ENCODE measurements around the gene PIK3R3.

The PIK3R3 gene

DNA sequence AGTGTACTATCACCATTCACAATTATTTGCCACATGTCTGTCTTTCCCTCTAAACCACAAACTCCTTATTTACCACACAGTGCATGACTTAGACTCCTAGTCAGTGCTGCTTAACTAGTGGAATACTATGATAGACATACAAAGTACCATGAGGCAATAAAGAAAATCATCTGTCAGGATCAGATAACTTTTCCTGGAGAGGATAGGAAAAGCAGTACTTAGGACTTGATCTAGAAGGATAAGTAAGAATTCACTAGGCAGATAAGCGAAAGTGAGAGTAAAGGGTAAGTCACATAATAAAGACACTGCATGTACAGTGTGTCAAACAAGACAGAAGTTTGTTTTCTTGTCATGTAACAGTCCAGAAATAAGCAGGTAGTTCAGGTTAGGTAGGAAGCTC is 21.3 kb upstream of the PIK3R3 start:
- DNase-seq = no peak

DNA sequence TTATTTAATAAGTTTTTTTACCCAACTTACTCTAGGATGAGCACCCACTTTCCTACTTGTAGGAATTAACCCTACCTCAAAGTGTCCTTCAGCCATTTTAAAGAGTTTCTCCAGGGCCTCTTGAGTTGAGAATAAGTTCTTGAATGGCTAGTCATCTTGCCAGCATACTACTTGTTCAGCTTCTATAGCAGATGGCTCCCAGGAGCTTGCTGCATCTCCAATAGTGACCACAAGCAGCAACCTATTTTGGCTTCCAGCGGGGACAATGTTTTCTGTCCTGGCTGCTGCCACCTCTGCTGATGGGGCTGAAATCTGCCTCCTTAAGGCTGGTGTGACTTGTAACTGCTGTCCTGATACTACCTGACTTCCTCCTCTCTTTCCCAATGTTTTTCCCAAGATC is 20.8 kb upstream of the PIK3R3 start:
- DNase-seq = no peak

DNA sequence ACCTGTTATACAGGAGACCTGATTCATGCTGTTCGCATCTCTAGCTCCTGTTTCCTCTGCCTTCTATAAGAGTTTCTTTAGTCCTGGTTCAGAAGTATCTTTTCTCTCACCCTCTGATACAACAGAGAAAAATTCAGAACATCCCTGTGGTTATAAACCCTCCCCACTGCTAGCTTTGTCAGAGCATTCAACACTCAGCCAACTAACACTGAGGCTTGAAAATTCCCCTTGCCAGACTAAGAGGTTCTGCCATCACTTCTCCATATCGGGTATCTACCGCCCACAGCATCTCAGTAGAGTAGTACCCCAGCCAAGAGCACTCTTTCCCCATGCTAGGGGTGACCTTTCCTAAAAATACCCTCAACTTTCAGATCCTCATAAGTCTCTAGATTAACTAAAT is 19.6 kb upstream of the PIK3R3 start:
- no peak for DNase-seq

DNA sequence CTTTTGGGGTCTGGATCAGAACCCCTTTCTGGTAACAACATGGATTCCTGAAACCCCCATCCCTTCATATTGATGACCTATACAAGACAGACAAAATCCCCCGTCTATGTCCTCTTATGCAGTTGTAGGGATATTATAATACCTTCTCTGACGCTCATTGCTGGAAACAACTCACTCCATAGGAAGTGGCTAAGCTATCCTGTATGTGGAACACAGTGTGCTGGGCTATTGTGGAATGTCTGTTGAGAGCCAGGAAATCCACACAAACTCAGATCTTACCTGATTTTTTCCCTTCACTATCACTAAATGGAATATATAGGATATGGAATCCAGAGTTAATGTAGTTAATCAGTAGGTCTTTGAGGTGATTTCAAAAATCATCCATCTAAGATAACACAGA is 17.7 kb upstream of the PIK3R3 start:
- DNase-seq = no peak

DNA sequence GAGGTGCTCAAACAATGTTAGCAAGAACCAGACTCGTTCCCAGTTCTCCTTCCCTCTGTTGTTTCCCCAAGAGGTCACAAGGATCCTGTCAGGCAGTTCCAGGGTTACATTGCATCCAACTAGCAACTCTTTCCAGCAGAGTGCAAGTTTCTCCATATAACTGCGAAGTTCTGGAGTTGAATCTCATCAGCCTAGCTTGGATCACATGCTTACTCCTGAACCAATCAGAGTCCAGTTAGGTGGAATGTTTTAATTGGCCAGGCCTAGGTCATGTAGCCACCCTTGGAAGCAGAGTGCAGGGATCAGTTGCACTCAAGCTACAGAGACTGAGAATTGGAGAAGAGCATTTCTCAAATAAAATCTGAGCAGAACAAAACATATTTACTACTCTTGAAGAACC is 15.9 kb upstream of the PIK3R3 start:
- no peak for DNase-seq

DNA sequence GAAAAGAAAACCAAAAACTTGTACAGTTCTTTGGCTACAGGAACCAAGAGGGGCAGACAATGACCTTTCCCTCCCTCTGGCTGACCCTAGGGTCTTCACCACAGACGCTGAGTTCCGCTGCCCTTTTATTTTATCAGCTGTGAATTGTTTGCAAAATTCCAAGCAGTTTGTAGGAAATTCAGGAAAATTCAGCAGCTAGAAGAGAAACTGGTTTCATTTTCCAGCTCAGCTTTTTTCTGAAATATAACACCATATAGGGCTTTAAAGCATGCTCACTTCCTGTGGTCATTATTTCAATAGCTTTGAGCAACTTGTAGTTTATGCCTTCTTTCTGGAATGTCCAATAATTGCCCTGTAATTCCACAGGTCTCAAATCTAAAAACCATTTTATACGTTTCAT is 5.5 kb upstream of the PIK3R3 start:
- no peak for DNase-seq

DNA sequence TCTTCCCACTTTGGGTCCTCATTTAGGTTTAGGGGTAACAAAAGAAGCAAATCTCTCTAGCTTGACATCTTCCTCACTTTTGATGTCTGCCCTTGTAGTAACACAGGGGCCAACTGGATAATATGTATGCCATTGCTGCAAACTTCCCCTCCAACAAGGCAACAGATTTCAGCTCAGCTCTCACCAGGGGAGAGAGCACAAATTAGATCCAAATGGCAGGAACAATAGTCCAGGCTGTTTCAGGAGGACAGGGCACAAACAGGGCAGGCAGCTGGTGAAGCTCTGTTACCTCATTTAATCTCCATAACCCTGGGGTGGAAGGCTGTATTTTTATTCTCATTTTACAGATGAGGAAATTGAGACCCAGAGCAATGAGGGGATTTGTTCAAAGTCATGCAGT is 4.3 kb upstream of the PIK3R3 start:
- no peak for DNase-seq

DNA sequence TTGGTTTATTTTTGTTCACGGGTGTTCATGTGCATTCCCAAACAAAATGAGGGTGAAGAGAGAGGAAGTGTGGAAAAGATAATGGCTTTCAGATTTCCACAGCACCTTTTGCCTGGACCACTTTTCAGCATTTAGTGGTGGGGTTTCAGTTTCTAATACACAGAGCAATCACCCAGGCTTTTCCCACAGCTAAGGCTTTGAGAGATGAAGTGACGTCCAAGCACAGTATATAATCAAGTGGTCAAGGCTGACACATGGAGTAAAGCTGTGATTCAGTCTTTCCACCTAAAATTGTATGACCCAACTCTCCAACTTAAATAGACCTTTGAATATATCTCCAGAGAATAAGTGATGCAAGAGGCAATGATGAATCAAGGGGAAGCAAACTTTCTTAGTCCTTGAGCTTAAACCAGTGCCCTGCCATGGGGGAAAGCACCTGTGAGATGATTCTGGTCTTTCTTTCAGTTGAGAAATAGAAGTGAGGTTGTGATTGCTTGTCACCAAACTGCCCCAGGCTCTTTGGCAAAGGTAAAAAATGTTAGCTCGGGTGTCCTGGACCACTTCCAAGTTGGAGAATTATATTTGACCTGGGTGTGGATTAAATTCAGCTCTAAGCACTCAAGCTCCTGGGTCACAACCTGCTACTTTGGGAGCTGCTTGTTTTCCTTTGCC is 2.4 kb upstream of the PIK3R3 start:
- no peak for DNase-seq

DNA sequence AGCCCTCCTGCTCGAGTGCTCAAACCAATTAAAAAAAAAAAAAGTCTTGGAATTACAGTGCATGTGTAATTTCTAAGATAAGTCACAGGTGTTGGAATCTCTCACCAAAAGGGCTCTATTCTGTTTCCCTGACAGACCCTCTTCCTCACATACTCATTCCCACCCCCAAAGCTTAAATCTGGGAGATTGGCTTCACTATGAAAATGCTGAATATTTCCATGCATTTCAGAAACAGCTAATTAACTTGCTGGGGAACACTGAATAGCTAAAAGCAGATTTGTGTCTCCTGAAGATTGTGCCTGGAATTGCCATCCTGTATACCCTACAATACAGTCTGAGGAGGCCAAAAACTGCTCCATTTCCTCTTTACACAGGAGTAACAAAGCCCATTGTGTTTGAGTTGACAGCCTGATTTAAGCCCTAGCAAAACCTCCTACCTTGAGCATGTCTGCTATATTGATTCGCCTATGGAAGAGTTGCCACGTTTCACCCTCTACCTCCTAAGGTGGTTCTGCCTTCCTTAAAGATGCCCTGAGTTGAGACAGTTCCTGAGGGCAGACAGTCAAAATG is 1.4 kb upstream of the PIK3R3 start:
- no peak for DNase-seq

DNA sequence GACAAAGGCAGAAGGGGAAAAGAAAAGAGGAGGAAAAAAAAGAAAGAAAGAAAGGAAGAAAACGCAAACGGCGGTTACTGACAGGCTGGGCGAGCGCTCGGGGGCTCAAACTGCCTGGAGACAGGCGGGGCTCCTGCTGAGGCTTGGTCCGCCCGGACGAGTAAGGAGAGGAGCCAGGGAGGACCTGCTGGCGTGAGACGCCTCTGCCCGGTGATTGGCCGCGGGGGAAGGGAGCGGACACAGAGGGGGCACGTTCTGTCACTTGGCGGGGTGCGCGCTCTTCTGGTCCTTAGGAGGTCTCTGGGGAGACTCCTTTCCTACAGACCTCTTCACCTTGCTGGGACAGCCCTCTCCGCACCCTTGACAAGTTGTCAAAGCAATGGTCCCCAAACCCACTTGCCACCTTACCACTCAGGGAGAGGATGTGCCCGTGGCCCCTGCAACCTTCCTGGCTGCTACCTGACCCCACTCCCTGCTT is 791 bp upstream of the PIK3R3 start:
- DNase-seq = no peak

DNA sequence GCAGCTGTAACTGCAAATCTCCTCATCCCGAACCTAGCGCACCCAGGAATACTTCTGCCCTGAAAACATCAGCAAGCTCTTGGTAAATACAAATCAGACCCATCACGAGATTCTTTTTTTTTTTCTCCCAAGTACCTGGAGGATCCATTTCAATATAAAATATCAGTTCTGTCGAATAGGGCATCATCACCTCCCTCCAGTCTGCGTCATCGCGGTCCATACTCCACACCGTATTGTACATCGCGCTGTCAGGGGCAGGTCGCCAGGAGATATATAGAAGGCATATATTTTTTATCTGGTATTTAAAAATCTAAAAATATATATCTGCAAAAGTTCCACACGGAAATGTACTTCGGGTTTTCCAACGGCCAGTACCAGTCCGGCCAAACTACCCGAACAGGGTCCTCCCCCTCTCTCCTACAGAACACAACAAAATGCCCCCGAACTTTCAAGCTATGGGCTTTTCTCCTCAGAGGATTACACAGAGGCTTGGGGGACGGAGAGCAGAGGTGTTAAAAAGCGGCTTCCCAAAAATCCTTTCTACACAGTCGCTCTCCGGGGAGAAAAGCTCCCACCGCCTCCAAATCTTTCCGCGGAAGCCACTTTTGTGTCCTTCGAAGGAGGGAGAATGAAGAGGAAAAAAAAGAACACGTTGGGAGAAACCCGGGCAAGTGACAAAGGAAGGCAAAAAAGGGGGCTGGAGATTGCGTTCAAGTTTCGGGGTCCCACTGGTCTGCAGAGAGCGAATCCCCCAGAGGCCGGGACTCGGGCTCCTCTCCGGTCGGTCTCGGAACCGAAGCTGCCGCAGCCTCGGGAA is 509 bp downstream of the PIK3R3 start:
- DNase-seq = peak; percentile 32

DNA sequence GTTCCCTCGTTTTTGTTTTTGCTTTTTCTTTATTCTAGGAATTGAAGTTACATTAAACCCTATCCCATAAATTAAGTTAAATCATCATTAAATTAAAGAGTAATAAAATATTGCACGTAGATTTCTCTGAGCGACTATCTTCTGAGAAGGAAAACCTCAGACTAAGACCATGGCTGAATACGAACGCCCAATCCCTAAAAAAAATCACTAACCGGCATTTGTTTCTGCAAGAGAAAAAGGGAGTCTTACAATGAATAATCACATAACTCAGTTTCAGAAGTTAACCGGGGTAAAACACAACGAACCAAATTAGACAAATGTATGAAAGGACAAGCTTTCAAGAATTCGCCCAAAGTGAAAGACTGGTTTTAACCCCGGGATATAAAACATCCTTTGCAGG is 1.3 kb downstream of the PIK3R3 start:
- DNase-seq = no peak

DNA sequence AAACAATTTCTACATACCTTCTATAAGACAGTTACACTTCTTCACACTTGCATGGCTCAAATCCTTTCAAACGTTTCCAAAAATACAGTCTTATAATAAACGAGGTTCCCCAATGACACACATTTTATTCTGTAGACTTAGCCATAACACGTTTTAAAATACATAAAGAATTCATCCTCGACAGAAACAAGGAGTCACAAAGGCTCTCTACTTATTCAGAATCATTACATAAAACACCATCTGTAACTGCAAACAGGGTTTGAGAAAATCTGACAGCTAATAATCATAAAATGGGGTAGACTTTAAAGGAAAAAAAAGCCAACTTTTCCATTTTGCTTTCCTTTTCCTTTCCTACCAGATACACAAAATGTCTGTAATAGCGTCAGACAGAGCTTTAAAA is 1.8 kb downstream of the PIK3R3 start:
- DNase-seq = no peak

DNA sequence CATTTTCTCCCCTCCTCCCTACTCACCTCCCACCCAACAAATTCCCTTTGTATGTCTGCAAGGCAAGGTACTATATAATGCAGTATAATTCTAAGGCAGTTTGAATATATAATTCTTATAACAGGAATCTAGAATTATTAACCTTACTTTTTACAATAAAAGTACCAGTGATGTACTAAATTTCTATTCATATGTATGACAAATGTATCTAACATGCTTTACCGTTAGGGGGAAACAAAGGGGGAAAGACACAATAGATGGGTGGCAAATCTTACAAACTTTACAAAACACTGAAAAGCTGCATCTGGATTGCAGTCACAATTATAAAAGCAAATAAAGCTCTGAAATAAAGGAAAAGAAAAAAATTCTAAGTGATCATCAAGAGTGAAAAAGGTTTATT is 2.3 kb downstream of the PIK3R3 start:
- DNase-seq = no peak

DNA sequence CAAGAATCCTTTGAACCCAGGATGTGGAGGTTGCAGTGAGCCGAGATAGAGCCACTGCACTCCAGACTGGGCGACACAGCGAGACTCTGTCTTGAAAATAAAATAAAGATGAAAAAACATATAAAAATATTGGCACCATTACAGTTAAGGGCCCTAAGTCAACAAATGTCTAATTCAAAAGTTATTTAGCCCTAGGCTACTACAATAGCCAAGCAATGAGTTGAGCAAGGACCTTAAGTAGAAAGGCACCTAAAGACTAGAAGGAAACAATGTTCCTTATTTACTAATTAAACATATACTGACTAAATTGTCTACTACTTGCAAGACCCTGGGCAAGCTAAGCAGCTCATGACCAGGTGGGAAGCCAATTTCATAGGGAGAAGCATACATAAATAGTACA is 4.1 kb downstream of the PIK3R3 start:
- DNase-seq = no peak

DNA sequence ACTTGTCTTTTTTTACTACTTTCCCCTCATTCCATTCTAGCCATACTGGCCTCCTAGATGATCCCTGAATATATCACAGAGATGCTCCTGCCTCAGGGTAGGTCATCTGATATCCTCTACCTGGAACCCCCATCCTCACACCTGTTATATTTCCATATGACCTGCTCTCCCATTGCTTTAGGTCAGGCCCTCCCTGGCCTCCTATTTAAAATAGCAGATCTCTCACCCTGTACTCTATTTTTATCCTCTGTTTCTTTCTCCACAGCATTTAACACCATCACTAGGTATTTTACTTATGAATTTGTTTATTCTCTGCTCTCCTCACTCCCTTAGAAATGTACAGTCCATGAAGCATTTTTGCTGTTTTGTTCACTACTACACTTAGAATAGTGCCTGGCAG is 13.6 kb downstream of the PIK3R3 start:
- no peak for DNase-seq

DNA sequence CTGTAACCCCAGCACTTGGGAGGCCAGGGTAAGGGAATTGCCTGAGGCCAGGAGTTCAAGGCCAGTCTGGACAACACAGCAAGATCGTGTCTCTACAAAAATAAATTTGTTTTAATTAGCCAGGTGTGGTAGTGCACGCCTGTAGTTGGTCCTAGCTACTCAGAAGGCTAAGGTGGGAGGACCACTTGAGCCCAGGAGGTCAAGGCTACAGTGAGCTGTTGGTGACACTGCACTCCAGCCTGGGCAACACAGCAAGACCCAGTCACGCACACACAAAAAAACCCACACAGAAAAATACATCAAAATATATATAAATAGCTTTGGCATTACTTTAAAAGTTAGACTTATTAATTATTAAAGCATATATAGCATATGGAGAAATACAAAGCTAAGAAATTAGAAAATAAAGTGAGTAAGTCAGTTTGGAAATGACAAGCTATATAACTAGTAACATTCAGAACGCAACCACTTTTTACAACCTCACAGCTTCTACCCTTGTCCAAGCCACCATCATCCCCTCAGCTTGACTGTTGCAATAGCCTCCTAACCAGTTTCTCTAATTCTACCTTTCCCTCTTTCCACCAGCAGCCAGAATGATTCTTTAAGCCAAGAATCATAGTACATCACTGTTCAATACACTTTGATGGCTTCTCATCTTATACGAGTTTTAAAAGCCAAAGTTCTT is 14.5 kb downstream of the PIK3R3 start:
- no peak for DNase-seq

DNA sequence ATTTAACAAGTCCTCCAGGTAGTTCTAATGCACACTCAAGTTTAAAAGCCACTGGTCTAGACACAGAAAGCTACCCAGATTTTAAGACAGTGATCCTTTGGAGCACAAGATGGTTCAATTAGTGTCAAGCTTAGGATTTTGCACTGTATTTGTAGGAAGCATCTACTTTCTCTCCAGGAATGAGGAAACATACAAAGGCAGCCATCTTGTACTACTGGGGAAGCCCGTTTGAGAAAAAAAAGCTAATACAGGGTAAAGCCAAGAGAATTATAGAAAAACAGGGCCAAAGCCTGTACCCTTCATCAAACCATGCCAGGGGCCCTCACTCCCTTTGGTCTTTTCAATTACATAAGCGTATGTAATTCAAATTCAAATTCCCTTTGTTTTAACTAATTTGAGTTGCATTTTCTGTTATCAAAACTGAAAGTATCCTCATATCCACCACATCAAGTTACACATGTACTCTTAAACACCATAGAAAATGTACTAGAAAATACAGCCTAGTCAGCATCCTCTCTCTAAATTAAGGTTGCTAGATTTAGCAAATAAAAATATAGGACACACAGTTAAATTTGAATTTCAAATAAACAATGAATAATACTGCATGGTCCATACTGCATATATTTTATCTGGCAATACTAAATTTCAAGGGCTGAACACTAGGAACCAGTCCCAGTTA is 17.4 kb downstream of the PIK3R3 start:
- no peak for DNase-seq

DNA sequence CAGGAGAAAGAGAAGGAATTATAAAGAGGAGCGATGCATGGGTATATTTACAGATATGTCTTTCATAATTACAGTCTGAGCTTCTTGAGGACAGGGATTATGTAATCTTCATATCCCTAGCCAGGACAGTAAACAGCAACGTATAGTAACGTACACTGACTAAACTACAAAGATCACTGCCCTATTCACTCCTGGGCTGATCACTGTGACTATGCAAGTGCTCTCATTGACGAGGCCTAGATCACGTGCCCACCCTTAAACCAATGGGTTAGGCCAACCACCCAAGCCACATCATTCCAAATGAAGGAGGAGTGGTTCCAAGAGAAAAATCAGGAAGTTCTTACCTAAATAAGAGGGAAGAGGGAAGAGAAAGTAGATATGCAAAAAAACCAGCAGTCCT is 18.5 kb downstream of the PIK3R3 start:
- no peak for DNase-seq

DNA sequence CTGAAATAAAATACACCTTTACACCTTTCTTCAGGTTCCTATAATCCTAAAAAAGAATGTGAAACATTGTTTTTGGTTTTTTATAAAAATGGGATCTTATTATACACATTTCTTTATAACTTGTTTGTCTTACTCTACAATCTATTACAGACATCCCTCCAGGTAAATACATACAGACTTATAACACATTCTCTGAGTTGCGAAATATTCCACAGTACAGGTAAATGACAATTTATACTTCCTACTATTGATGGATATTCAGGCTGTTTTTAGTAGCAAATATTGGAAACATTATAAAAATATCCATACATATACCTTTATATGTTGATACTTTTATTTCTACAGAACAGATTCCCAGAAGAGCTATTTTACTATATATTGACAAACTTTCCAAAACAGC is 20.3 kb downstream of the PIK3R3 start:
- DNase-seq = no peak

DNA sequence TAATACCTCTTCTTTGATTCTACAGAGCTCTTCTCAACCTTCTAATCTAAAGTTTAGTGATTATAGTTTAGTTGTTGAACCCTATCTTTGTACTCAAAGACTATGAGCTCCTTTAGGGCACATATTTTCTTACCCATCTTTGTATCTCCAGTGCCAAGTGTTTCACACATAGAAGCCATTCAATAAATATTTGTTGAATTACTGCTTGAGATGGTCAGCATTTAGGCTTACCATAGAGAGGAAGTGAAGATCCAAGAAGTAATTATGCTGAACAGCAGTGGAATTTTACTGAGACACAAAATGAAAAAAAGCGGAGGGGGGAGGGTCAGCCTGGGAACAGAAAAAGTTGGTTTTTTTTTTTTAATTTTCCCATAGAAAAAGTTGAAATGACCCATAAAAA is 21.9 kb downstream of the PIK3R3 start:
- DNase-seq = no peak

DNA sequence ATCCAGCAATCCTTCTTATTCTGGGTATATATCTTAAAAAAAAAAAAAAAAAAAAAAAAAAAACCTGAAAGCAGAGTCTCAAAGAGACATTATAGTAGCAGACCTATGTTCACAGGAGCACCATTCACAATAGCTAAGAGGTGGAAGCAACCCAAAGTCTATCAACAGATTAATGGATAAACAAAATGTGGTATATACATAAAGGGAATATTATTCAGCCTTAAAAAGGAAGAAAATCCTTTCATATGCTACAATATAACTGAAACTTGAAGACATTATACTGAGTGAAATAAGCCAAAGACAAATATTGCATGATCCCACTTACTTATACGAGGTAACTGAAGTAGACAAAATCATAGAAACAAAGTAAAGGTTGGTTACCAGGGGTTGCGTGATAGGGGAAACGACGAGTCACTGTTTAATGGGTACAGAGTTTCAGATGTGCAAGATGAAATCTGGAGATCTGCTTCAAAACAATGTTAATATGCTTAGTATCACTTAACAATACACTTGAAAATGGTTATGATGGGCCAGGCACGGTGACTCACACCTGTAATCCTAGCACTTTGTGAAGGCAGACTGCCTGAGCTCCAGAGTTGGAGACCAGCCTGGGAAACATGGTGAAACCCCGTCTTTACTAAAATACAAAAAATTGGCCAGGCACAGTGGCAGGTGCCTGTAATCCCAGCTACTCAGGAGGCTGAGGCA is 29.5 kb downstream of the PIK3R3 start:
- DNase-seq = no peak

All from midbrain (tissue), 1 donor.